GM18873 (cell line): ENCODE results near the gene FGD4.
A peak's percentile ranks its signal among the peaks of the same experiment; 100 is the strongest.

Experiments
- ATAC-seq: cut with Tn5 transposase; IDR thresholded peaks from one replicate; pipeline ENCODE4 v1.9.1; 2021; ENCODE audit warnings: mild to moderate bottlenecking, moderate library complexity, moderate number of reproducible peaks; ENCODE audit not compliant: unreplicated experiment, low FRiP score

The FGD4 gene

GRCh38 chr12:32659908-32660440 is 260.6 kb downstream of the FGD4 start:
- no peak for ATAC-seq

GRCh38 chr12:32661706-32662105 is 262.3 kb downstream of the FGD4 start:
- no peak for ATAC-seq

GRCh38 chr12:32662665-32663064 is 263.3 kb downstream of the FGD4 start:
- ATAC-seq, result no peak

- ATAC-seq, result no peak
Measured at GRCh38 chr12:32666018-32666417, 266.7 kb downstream of the FGD4 start.

- ATAC-seq, result no peak
Measured at GRCh38 chr12:32669584-32669983, 270.2 kb downstream of the FGD4 start.

- no peak for ATAC-seq
Measured at GRCh38 chr12:32671930-32672780, 272.8 kb downstream of the FGD4 start.

GRCh38 chr12:32679091-32679919 is 279.9 kb downstream of the FGD4 start, which contains the start of gene DNM1L:
TSS of gene DNM1L (plus strand) at chr12:32679301. CDS start at chr12:32679364, 63 bp downstream.
- peak; percentile 97 for ATAC-seq

GRCh38 chr12:32679920-32680237 is 280.5 kb downstream of the FGD4 start:
- no peak for ATAC-seq

GRCh38 chr12:32680787-32681186 is 281.4 kb downstream of the FGD4 start:
- ATAC-seq, result no peak

- no peak for ATAC-seq
Measured at GRCh38 chr12:32681272-32681671, 281.9 kb downstream of the FGD4 start.

GRCh38 chr12:32686340-32686739 is 287.0 kb downstream of the FGD4 start:
- ATAC-seq, result no peak

- no peak for ATAC-seq
Measured at GRCh38 chr12:32688786-32689185, 289.4 kb downstream of the FGD4 start.

- no peak for ATAC-seq
Measured at GRCh38 chr12:32690927-32691326, 291.6 kb downstream of the FGD4 start.

- ATAC-seq, result no peak
Measured at GRCh38 chr12:32692358-32692757, 293.0 kb downstream of the FGD4 start.

GRCh38 chr12:32693036-32693435 is 293.7 kb downstream of the FGD4 start:
- no peak for ATAC-seq
